PC-9 (cell line): ENCODE measurements around the gene SPATA6.
A peak's percentile ranks its signal among the peaks of the same experiment; 100 is the strongest.

Source experiments
- EZH2 ChIP-seq: fragments of 200-600 bp; sonication (generic); IDR thresholded peaks from 2 replicates; pipeline ENCODE4 v1.8.0; 2017; ENCODE audit warnings: antibody characterized with exemption, low read depth
- TF ChIP-seq, protein P1 (sequence below): fragments of 200-600 bp; sonication (generic); conservative IDR thresholded peaks from 2 replicates; pipeline ENCODE4 v1.6.1; 2017; ENCODE audit warnings: mixed run types, antibody characterized with exemption, mild to moderate bottlenecking, moderate library complexity

DNA sequence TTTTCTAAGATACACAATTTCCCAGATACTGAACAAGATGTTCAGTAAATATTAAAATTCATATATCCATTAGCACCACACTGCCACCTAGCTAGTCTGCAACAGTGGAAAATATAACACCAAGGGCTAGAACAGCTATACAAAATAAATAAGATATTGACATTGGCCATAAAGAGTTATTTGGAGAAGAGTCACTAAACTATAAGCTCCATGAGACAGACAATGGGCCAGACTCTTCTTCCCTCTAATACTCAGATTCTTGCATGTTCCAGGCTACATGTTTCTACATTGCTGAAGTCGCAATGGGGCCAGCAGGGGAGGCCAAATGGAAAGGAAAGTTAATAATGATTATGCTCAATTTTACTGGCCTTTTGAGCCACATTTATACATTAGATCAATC lies 21.5 kb downstream of the SPATA6 start:
- TF ChIP-seq EZH2, result no peak
- TF ChIP-seq, protein P1, sequence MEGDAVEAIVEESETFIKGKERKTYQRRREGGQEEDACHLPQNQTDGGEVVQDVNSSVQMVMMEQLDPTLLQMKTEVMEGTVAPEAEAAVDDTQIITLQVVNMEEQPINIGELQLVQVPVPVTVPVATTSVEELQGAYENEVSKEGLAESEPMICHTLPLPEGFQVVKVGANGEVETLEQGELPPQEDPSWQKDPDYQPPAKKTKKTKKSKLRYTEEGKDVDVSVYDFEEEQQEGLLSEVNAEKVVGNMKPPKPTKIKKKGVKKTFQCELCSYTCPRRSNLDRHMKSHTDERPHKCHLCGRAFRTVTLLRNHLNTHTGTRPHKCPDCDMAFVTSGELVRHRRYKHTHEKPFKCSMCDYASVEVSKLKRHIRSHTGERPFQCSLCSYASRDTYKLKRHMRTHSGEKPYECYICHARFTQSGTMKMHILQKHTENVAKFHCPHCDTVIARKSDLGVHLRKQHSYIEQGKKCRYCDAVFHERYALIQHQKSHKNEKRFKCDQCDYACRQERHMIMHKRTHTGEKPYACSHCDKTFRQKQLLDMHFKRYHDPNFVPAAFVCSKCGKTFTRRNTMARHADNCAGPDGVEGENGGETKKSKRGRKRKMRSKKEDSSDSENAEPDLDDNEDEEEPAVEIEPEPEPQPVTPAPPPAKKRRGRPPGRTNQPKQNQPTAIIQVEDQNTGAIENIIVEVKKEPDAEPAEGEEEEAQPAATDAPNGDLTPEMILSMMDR, result peak; percentile 34; the same call in 1 of the 2 replicates
